ENCODE results near the gene MCCC2. TPM values are rescaled to one million over a fixed set of nuclear protein-coding genes. Genes with fewer than 3 reads are reported as not detected.

Gene MCCC2
- total RNA-seq, 1 donor from 2014 or later = 31.7 TPM

DNA sequence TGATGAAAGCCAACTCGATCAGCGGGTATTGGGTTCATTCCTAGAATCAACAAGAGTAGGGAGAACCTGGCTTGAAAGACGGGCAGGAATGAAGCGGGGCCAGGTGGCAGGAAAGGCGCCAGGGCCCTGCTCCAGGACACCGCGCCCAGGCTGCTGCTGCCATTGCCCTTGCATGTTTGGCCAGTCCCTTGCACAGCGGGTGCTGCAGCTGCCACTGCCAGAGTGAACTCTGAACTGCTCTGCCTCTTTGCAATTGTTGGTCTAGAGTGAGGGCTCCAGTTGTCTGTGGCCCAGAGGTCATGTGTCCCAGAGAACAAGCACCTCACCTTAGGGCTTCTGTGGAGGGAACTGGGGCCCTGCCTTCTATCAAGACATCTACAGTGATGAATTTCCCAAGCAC lies 107.9 kb downstream of the MCCC2 start:
- Histone ChIP-seq H3K4me2 (ENCODE audit: low read length) (no peak overlapping the region), H3K79me2 (ENCODE audit: insufficient read depth, low read length) (no peaks in the 10 kb centered on the region), H3K9me3 (ENCODE audit: insufficient read depth, low read depth, low read length) (no peaks in the 10 kb centered on the region), H3K4me3 (ENCODE audit: insufficient read depth, low read depth, low read length) (no peak overlapping the region), H3K27ac (ENCODE audit: low read depth, low read length) (no peak overlapping the region), H3K9ac (ENCODE audit: low read length) (no peak overlapping the region), H3K4me1 (ENCODE audit: insufficient read depth, low read length) (no peaks in the 10 kb centered on the region), H2AFZ (ENCODE audit: low read depth, low read length) (no peak overlapping the region), H3K36me3 (ENCODE audit: insufficient read depth, low read length) (no peaks in the 10 kb centered on the region), H3K27me3 (ENCODE audit: insufficient read depth, low read length) (peaks cover 4% of the 10 kb centered on the region), H4K20me1 (ENCODE audit: insufficient read depth, low read length) (no peaks in the 10 kb centered on the region)
- Mint-ChIP-seq H3K4me1 (ENCODE audit: low read depth, unreplicated experiment) (peaks cover 14% of the 10 kb centered on the region), H3K36me3 (ENCODE audit: low read depth, unreplicated experiment) (no peaks in the 10 kb centered on the region), H3K4me3 (ENCODE audit: unreplicated experiment) (no peak overlapping the region), H3K27ac (ENCODE audit: unreplicated experiment) (peak overlapping the region; percentile 77), H3K9me3 (ENCODE audit: unreplicated experiment) (no peaks in the 10 kb centered on the region), H3K27me3 (ENCODE audit: low read depth, unreplicated experiment) (no peaks in the 10 kb centered on the region)
- FAIRE-seq = no peak
- DNase-seq (ENCODE audit: low read depth) = no peak
- TF ChIP-seq EZH2 (IDR thresholded peaks at IDR 0.05; ENCODE audit: insufficient read depth, low read length) = no peak
- TF ChIP-seq, protein P1, sequence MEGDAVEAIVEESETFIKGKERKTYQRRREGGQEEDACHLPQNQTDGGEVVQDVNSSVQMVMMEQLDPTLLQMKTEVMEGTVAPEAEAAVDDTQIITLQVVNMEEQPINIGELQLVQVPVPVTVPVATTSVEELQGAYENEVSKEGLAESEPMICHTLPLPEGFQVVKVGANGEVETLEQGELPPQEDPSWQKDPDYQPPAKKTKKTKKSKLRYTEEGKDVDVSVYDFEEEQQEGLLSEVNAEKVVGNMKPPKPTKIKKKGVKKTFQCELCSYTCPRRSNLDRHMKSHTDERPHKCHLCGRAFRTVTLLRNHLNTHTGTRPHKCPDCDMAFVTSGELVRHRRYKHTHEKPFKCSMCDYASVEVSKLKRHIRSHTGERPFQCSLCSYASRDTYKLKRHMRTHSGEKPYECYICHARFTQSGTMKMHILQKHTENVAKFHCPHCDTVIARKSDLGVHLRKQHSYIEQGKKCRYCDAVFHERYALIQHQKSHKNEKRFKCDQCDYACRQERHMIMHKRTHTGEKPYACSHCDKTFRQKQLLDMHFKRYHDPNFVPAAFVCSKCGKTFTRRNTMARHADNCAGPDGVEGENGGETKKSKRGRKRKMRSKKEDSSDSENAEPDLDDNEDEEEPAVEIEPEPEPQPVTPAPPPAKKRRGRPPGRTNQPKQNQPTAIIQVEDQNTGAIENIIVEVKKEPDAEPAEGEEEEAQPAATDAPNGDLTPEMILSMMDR (IDR thresholded peaks at IDR 0.05; ENCODE audit: insufficient read depth, low read depth, low read length) = no peak

- H2AFZ ChIP-seq (ENCODE audit: low read depth, low read length) = no peak overlapping the region
- H3K4me1 ChIP-seq (ENCODE audit: insufficient read depth, low read length) = no peaks in the 10 kb centered on the region
- no peaks in the 10 kb centered on the region for H3K36me3 Mint-ChIP-seq (ENCODE audit: low read depth, unreplicated experiment)
- H3K27ac ChIP-seq (ENCODE audit: low read depth, low read length) = no peak overlapping the region
- no peak for FAIRE-seq
- no peaks in the 10 kb centered on the region for H4K20me1 ChIP-seq (ENCODE audit: insufficient read depth, low read length)
- no peaks in the 10 kb centered on the region for H3K9me3 Mint-ChIP-seq (ENCODE audit: unreplicated experiment)
- no peaks in the 10 kb centered on the region for H3K9me3 ChIP-seq (ENCODE audit: insufficient read depth, low read depth, low read length)
- H3K4me3 ChIP-seq (ENCODE audit: insufficient read depth, low read depth, low read length) = no peak overlapping the region
- H3K79me2 ChIP-seq (ENCODE audit: insufficient read depth, low read length) = no peaks in the 10 kb centered on the region
- H3K4me3 Mint-ChIP-seq (ENCODE audit: unreplicated experiment) = no peak overlapping the region
- no peak overlapping the region for H3K9ac ChIP-seq (ENCODE audit: low read length)
- H3K4me1 Mint-ChIP-seq (ENCODE audit: low read depth, unreplicated experiment) = peaks cover 14% of the 10 kb centered on the region
- peak; percentile 8 for DNase-seq (ENCODE audit: low read depth)
- TF ChIP-seq, protein P1 (IDR thresholded peaks at IDR 0.05; ENCODE audit: insufficient read depth, low read depth, low read length) = no peak
- TF ChIP-seq EZH2 (IDR thresholded peaks at IDR 0.05; ENCODE audit: insufficient read depth, low read length) = no peak
- H3K27ac Mint-ChIP-seq (ENCODE audit: unreplicated experiment) = no peak overlapping the region
- no peak overlapping the region for H3K4me2 ChIP-seq (ENCODE audit: low read length)
- no peaks in the 10 kb centered on the region for H3K36me3 ChIP-seq (ENCODE audit: insufficient read depth, low read length)
- peaks cover 7% of the 10 kb centered on the region for H3K27me3 ChIP-seq (ENCODE audit: insufficient read depth, low read length)
- H3K27me3 Mint-ChIP-seq (ENCODE audit: low read depth, unreplicated experiment) = no peaks in the 10 kb centered on the region
Observed at GRCh38 chr5:71695595-71695994, 108.5 kb downstream of the MCCC2 start.

DNA sequence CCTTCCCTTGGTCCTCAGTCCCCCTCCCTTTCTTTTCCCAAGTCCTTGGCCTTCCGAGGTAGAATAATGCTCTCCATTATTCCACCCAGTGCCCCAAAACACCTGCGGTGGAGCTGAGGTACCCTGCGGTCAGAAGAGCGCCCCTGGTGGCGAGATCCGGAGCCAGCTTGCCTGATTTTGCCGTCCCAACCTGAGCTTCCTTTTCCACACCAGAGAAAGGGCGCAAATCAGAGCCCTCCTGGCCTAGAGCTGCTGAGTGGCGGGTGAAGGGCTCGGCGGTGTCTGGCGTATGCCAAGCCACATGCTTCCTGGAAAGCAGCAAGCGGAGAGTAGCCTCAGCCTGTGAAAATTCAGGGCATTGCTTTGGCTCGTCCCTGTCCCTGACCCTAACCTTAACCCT lies 110.8 kb downstream of the MCCC2 start:
- no peak overlapping the region for H3K4me2 ChIP-seq (ENCODE audit: low read length)
- no peak for TF ChIP-seq EZH2 (IDR thresholded peaks at IDR 0.05; ENCODE audit: insufficient read depth, low read length)
- TF ChIP-seq, protein P1 (IDR thresholded peaks at IDR 0.05; ENCODE audit: insufficient read depth, low read depth, low read length) = peak; percentile 20
- Mint-ChIP-seq H3K9me3 (ENCODE audit: unreplicated experiment) (no peaks in the 10 kb centered on the region), H3K4me1 (ENCODE audit: low read depth, unreplicated experiment) (peaks cover 14% of the 10 kb centered on the region), H3K27me3 (ENCODE audit: low read depth, unreplicated experiment) (peaks cover 4% of the 10 kb centered on the region), H3K27ac (ENCODE audit: unreplicated experiment) (no peak overlapping the region), H3K4me3 (ENCODE audit: unreplicated experiment) (no peak overlapping the region), H3K36me3 (ENCODE audit: low read depth, unreplicated experiment) (no peaks in the 10 kb centered on the region)
- no peak overlapping the region for H3K4me3 ChIP-seq (ENCODE audit: insufficient read depth, low read depth, low read length)
- no peak overlapping the region for H3K27ac ChIP-seq (ENCODE audit: low read depth, low read length)
- H3K9me3 ChIP-seq (ENCODE audit: insufficient read depth, low read depth, low read length) = no peaks in the 10 kb centered on the region
- DNase-seq (ENCODE audit: low read depth) (no peak), FAIRE-seq (no peak)
- no peak overlapping the region for H3K9ac ChIP-seq (ENCODE audit: low read length)
- H4K20me1 ChIP-seq (ENCODE audit: insufficient read depth, low read length) = no peaks in the 10 kb centered on the region
- no peaks in the 10 kb centered on the region for H3K36me3 ChIP-seq (ENCODE audit: insufficient read depth, low read length)
- peaks cover 8% of the 10 kb centered on the region for H3K27me3 ChIP-seq (ENCODE audit: insufficient read depth, low read length)
- H2AFZ ChIP-seq (ENCODE audit: low read depth, low read length) = no peak overlapping the region
- no peaks in the 10 kb centered on the region for H3K79me2 ChIP-seq (ENCODE audit: insufficient read depth, low read length)
- no peaks in the 10 kb centered on the region for H3K4me1 ChIP-seq (ENCODE audit: insufficient read depth, low read length)

All from astrocyte (in vitro differentiated cells and primary cell).